ENCODE results near the gene ZCCHC24.

The ZCCHC24 gene

DNA sequence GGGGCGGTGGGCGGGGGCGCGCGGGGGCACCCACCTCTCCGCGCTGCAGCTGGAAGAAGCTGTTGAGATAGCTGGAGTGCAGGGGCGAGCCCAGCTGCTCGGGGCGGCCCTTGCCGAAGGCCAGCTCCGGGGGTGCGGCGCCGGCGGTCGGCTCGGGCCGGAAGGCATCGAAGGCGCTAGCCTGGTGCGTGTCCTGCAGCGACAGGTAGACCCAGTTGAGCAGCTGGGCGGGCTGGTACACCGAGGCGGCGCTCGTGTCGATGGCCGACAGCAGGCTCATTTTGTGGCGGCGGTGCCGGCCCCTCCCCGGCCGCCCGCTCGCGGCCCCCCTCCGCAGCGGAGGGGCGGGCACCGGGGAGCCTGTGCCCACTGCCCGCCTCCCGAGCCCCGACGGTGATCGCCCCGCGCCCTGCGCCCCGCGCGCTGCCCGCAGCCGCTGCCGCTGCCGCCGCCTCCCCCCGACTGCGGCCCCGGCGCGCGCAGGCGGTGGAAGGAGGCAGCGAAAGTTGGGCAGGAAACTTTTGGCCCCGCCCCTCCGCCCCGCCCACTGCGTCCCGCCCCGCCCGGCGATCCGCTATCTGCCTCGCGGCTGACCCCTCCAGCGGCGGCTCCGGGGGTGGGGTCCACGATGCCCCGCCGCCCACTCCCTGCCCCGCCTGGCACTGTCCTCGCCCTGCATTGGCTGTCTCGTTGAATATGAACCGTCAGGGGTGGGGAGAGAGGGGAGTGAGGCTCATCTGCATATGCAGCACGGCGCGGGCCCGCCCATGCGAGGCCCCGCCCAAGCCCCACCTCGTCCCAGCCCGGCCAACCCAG lies at the start of gene ZCCHC24:
Gene ZCCHC24, minus strand, starts transcription at position 464 of the 816 bp plus-strand sequence. Its CDS starts 184 bp downstream, at position 280.
- peak; percentile 90 to 91 for DNase-seq

DNA sequence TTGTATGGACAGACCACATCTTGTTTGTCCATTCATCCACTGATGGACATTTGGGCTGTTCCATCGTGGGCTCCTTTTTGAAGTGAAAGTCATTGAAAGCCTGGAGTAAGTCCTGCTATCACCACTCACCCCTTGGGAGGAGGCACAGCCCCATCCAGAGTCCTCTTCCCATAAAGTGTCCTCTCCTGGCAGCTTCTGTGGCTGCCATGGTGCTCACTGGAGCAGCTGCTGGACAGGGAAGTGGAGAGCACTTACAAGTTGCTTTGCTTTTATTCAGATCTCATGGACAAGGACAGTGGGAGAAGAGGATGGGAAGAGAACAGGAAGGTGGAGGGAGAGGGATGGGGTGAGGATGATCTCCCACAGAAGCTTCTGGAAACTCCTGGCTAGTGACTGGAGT lies 48.4 kb upstream of the ZCCHC24 start:
- DNase-seq: no peak

DNA sequence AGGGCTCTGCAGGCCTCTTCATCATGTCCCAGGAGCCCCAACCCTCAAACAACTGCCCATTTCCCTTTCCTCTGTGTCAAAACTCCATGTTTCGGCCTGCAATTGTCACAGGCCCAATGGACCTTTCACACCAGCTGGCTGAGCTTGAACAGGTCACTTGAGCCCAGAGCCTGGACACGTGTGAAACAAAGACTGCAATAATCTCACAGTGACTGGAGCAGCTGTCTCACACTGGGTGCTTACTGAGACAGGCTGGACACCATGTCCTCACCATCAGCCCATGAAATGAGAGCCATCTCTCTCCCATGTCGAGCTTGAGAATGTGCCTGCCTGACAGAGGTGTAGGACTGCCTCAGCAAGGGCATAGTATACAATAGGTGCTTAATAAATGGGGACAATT lies 47.4 kb upstream of the ZCCHC24 start:
- no peak for DNase-seq

DNA sequence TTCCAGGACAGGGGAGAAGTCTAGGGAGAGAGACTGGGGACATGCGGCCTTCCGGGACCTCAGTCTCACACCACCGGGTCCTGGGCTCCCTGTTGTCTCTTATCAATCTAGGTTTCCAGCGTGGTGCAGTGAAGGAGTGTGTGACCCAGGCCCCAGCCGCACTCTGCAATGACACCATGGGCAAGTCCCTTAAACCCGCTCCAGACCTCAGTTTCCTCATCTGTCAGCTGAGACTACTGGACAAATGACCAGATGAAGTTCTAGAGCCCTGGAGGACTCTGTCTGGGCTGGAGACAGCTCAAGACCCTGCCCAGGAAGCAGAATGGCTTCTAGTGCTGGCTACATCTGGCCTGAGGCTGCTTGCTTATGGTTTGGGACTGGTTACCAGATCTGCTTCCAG lies 46.8 kb upstream of the ZCCHC24 start:
- no peak for DNase-seq

DNA sequence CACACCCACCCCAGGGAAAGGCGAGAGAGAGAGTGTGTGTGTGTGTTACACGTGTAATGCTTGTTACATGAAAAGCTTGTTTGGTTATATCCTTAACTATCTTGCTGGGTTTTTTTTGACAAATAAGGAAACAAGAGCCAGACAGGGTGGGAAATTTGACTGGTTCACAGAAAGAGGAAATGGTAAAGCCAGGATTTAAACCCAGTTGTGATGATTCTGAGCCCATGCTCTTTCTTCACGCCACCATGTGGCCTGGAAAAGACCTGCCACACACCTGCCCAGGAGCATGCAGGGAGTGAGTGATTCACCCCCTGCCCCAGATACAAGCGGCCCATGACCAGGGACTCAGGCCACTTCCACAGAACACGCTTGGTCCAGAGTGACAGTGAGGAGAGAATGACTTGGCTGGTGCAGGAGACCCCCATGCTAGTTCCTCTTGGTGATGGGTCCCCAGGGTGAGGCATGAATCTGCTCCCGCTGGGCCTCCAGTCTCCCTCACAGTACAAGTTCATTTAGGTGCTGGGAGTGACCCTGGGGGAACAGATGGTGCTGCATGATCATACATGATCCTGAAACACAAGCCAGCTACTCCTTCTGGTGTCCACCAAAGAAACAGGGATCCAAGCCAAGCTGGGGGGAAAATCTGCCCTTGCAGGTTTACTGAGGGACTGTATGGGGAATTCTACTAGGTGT lies 45.9 kb upstream of the ZCCHC24 start:
- DNase-seq: peak; percentile 17 to 27

DNA sequence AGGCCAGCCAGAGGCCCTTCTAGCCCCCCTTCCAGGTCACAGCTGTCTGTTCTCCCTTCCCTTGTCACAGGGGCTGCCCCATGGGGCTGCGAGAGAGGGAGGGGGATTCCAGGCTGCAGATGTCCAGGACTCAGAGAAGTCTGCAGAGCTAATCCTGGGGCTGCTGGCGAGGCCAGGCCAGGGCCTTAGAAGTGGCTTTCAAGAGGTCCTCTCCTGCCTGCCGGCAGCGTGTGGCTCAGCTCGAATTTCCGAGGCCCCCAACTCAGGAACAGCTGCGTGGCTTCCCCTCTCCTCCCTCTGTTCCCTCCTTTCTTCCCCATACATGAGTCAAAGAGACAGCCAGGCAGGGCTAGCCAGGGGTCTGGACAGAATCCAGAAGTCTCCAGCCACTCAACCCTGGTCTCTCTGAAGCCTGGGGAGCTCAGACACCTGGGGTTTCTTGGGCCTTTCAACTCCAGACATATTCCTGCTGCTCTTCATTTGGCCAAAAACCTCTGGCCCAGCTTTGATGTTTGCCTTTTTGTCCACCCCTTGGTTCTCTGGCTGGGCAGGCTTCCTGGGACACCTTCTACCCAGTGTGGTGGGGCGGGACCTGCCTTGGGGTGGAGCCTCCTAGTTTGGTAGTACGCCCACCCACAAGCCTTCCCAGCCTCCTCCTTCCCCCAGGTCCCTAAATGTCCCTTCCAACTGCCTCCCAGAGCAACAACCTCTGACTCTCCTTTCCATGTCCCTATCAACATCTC lies 45.1 kb upstream of the ZCCHC24 start:
- DNase-seq: no peak

DNA sequence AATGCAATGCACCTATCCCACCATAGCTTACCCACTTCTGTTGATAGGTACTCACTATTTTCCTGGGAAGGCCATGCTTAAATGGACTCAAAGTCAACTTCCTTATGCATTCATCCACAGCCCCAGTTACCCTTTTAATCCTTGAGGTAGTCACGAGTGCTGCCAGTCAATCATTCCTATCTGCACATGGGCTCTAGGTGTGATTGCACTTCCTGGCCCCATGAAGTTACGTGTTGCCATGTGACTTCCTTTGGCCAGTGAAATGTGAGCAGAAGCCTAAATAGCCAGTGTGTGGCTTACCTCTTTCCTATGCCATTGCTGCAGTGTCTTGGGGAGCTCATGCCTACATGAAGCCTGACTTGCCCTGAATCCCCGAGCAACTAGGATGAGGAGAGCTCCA lies 43.4 kb upstream of the ZCCHC24 start:
- no peak for DNase-seq

DNA sequence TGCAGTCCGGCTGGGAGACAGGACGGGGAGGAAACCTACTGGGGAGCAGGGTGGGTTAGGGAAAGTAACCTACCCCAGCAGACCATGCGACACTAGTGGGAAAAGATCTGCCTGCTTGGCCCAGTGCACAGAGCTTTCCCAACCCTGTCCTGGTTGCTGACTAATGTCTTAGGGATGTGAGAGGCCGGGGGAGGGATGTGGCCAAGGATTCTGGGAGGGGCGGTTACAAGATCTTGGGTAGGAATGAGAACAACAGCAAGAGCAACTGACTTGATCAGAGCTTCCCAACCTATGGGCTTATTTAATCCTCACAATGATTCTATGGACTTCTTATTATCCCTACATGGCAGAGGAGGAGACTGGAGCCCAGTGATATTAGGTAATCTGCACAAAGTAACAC lies 42.9 kb upstream of the ZCCHC24 start:
- DNase-seq: no peak

DNA sequence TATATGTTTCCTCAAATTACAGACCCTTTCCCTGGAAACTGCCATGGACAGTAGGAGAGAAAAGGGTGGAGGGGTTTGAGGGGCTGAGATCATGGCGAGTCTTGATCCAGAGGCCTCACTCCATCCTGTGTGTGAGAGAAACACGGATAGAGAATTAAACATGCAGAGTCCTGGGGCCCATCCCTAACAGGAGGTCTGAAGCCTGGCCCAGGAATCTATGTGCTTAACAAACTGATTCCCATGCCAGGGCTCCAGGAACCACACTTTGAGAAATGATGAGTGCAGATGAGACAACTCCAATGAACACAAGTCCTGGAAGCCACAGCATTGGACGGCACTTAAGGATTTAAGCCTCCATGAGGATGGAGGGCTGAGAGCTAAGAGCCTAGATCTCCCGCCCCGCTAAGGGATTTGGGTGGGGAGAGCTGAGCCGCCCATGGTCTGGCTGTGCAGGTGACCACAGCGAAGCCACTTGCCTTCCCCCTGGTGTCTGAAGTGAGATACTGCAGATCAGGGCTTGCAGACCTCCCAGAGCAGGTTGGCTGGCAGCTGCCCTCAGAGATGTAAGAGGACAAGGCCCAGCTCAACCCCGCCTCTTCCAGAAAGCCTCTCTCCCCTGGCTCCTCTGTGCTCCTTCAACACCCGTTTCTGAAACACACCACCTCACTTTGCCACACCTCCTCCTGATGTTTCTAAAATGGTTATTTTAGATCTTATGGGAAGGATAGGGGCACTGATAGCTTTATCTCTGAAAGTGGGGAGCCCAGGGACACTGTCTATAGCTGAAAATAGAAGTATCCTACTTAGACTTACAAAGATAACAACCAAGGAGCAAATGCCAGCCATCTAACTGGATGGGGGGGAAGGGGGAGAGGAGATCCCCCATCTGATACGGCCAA lies 42.1 kb upstream of the ZCCHC24 start:
- peak; percentile 60 to 66 for DNase-seq

DNA sequence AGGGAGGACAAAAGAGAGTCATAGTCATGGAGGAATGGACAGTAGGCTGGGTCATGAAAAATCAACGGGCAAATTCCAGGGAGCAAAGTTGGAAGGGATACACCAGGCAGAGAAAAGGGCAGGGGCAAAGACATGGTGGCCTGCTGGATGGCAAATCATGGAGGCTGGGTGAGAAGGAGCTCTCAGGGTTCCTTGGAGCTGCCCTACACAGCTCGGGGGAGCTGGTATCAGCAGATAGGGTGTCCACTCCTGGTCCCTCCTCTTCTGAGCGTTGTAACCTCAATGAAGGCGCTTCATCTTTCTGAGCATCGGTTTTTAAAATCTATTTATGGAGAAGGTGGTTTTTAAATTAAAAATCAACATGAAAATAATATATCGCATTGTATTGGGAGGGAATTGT lies 39.1 kb upstream of the ZCCHC24 start:
- no peak for DNase-seq

DNA sequence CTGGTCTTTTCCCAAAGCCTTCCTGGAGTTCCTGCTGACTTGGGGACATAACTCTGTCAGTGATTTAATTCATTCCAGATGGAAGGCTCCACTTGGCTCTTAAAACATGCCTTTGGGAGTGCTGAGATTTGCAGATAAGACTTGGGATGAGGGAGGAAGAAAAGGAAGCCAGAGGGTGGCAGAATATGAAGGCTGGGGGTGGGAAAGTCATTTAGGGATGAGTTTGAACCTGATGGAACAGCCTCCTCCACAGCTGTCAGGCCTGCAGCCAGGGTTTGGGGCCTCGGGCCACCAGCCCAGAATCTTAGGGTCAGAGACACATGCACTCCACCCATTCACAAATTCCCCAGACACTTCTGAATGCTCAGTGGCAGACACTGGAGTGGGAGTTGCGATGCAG lies 38.5 kb upstream of the ZCCHC24 start:
- DNase-seq: no peak

DNA sequence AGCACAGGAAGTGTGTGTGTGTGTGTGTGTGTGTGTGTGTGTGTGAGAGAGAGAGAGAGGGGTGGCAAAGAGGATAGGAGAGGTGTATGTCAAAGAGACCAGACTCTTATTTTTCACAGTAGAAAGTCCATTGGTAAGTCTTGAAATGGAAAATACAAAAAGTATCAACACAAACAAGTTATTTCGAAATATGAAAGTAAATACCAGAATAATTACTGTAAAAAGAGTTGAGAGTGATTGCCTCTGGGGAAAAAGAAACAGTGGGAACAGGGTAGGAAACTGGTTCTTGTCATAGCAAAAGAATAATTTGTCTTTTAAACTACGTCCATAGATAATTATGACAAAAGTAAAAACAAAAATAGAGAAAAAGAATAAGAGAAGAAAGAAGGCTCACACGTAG lies 37.9 kb upstream of the ZCCHC24 start:
- no peak for DNase-seq

DNA sequence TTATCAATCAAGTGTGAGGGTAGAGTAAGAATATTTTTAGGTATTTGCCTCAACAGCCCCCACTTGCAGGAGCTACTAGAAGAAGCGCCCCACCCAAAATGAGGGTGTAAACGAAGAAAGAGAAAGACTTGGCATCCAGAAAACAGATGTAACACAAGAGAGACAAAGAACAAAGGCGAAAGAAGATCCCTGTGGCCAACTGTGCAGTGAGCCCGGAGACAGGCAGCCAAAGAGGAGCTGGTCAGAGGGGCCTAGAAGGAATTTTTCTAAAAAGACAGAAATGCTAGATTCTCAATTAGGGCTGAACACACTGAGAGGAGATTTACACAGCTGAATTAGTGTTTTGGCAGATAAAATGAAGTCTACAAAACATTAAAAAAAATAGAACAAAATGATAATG lies 37.3 kb upstream of the ZCCHC24 start:
- no peak for DNase-seq

DNA sequence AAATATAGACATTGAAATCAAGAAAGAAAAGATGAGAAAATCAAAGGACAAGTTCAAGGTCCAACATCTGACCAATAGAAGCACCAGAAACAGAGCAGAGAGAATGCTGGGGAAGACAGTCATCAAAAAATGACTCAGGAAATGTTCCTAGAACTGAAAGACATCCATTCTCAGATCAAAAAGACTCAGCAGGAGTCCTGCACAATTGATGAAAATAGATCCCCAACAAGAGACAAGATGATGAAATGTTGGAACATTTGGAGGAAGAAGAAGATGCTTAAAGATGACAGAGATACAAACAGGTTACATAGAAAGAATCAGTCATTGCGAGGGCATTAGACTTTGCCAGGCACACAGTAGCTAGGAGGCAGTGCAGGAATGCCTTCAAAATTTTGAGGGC lies 36.9 kb upstream of the ZCCHC24 start:
- DNase-seq: no peak

DNA sequence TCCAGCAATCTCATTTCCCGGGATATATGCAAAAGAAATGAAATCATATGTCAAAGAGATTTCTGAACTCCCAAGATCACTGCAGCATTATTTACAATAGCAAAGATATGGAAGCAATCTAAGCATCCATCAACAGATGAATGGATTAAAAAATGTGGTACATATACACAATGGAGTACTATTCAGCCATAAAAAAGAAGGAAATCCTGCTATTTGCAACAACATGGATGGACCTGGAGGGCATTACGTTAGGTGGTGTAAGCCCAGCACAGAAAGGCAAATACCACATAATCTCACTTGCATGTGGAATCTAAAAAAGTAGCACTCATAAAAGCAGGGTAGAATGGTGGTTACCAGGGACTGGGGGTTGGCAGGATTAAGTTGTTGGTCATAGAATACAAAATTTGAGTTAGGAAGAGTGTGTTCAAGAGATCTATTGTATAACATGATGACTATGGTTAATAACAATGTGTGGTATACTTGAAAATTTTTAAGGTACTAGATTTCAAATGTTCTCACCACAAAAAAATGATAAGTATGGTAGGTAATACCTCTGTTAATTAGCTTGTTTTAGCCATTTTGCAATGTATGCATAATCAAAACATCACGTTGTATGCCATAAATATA lies 34.0 kb upstream of the ZCCHC24 start:
- no peak for DNase-seq

DNA sequence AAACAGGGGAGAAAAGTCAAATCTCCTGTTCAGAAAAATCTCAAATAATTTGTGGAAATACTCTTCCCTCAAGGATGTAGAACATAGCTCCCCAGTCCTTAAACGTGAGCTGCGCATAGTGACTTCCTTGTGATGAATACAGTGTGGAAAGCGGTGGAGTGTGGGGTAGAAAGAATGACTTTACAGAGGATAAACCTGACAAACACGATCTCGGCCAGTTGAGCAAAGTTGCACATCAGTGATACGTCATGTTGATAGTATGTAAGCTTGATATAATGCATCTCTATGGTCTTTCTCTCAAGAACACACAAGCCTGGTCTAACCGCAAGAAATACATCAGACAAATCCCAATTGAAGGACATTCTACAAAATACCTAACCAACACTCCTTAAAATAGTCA lies 32.0 kb upstream of the ZCCHC24 start:
- DNase-seq: no peak

DNA sequence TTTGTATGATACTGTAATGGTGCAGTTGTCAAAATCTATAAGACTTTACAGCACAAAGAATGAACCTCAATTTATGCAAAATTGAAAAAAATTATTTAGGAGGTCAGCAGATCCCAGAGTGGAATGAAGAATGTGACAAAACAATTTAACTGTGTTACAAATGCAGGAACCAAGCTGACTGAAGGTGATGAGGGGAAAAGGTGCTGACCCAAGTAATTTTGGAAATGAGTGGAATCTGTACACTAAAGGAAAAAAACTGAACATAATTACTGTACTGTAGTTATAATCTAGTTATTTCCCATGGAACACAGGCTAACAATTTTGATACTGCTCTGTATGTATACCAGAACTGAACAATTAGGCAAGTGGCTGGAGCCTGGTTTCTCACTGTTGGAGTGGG lies 31.2 kb upstream of the ZCCHC24 start:
- DNase-seq: no peak

DNA sequence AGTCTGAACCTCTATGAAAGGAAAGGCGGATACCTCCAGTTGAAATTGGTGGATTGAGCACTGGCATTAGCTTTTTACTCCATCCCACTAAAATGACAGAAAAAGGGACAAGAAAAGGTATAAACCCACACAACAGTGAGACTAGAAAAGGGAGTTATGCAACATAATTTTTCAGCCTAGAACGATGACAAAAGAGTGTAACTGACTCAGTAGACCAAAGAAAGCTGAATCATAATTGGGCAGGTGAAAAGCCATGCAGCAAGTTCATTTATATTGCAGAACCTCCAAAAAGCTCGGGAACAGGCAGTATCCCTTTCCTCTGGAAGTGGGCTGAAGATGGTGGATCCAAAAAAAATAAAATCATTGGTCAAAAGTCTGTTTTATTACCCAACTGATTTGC lies 30.5 kb upstream of the ZCCHC24 start:
- peak in 1 of 2 experiments; percentile 3 for DNase-seq

DNA sequence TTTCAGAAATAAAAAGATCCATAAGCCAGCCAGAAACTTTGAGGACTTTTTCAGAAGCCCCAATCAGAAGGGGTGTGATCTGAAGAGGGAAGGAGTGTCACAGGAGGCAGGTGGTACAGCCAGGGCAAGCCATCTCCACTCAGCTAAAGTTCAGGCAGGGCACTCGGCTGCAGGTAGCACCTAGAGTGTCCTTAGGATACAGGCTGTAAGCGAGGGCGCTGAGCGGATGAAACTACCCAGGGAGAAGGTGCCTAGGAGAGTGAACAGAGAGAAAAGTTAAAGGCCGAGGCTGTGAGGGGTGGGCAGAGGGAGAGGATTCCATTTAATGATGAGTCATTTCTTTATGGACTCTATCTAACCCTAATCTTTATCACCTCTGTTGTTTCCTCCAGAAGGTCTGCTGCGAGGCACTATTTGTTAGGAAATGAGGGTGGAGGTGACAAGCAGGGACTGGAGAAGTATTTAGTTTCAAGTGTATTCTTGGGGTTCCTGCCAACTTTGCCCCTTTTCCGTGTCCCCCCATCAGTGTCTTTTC lies 29.8 kb upstream of the ZCCHC24 start:
- DNase-seq: no peak

DNA sequence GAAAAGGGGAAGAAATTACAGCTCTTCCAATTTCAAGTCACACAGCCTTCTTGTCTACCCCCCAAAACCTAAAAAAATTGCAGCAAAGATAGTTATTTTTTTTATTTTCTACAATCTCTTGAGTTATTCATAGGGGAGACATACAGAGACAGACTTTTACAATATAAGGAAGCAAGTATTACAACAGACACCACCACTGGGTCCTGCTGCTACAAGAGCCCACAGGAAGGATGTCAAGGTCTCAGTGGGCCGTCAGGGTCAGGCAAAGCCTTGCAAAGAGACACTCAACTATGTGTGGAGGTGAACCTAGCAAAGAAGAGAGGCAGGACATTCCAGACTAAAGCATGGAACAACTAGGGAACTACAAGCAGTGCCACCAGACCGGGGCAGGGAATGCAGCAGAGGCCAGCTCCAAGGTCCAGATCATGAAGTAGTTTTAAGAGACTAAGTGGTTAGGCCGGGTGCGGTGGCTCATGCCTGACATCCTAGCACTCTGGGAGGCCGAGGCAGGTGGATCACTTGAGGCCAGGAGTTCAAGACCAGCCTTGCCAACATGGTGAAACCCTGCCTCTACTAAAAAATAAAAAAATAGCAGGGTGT lies 28.2 kb upstream of the ZCCHC24 start:
- DNase-seq: peak; percentile 89 to 92

DNA sequence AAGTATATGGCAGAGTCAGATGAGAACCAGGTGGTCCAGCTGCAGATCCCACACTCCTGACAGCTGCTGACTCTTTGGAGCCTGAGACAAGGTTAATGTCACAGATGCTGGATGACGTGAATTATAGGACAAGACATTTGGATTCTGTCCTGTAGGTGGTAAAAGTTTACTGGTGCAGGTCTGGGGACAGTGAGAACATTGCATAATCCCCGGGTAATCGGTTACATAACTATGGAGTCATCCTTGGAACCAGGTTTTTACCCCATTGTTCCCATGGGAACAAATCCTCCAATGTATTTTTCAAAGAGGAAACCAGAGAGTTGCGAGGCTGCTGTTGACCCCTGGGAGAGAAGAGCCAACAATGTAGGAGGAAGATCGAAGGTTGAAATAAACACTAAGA lies 27.5 kb upstream of the ZCCHC24 start:
- DNase-seq: no peak

DNA sequence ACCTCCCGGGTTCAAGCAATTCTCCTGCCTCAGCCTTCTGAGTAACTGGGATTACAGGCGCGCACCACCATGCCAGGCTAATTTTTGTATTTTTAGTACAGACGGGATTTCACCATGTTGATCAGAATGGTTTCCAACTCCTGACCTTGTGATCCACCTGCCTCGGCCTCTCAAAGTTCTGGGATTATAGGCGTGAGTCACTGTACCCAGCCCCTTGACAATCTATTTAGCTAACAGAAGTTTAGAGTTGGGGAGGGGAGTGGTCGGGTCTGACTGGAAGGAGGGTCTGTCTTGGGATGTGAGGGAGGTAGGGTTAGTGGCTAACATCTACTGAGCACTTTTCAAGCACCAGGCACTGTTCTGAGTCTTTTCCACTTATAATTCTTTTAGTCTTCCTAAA lies 27.0 kb upstream of the ZCCHC24 start:
- no peak for DNase-seq
